HG03565 (cell line): ENCODE measurements around the gene SEMA3E.

Experiments used
- ATAC-seq: cut with Tn5 transposase; IDR thresholded peaks from one replicate; pipeline ENCODE4 v1.9.1; 2021; ENCODE audit warnings: mild to moderate bottlenecking, moderate library complexity; ENCODE audit not compliant: unreplicated experiment

SEMA3E gene

GRCh38 chr7:83643012-83643411 lies 5.9 kb downstream of the SEMA3E start:
- no peak for ATAC-seq

DNA sequence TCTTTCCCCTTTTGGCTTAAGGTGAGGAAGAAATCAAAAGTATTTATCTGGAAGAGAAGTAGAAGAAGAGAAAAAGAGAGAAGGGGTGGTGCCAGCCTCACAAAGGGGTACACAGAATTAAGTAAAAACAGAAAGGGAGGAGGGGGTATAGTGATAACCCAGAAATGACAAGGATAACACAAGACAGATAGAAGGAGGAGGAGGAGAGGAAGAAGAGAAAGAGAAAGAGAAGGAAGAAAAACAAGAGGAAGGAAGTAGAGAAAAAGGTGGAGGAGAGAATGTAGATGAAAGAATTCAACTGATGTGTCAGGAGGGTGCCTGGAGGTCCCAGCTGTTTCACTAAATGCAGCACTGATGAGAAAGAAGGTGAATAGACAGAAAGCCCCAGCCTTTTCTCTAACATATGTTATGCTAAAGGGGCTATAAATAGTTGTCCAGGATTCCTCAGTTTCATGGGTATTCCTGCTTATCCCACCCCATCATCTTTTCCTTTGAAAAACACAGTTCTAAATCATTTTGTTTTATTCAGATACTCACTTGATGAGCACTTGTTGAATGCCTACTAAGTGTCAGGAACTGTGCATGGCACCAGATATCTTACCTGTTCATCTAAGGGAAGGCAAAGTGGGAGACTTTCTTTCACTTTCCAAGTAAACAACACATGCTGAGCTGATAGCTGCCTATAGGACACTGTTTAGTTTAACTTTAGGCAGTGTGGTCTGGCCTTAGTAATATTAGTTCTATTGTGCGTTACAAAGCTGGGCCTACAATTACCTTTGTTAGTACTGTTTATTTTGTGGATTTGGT lies 8.0 kb downstream of the SEMA3E start:
- no peak for ATAC-seq

DNA sequence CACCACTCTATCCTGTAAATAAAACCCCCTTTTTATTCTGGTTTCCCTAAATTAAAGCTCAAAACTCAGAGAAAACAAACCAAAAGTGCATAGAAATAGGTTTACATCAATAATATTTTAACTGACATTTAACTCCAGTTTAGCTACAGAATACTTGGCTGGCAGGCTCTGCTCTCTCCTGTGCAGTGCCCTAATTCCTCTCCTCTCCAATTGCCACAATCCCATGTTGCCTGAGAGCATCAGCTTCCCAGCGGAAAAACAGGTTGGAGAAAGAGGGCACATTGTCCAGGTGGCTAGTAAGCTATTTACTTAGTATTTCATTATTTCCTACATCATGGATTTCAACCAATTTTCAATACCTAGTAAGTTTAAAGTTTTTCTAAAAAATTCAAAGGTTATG lies 8.7 kb downstream of the SEMA3E start:
- no peak for ATAC-seq

DNA sequence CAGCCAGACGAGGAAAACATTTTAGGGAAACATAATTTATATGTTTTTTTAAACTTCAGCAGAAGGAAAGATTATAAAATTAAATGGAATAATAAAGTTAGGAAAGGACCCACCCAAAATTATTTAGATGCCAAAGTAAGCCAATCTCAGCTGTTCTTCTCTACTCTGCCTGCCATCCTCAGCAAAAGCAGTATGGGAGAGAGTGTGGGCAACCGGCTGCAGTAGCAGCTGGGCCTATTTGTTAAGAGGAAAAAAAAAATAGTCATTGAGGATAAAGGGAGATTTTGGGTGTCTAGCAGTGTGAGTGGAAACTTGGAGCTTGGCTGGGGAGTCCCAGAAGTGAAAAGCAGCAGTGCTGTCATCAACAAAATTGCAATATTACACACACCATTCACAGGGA lies 15.4 kb downstream of the SEMA3E start:
- ATAC-seq = no peak

DNA sequence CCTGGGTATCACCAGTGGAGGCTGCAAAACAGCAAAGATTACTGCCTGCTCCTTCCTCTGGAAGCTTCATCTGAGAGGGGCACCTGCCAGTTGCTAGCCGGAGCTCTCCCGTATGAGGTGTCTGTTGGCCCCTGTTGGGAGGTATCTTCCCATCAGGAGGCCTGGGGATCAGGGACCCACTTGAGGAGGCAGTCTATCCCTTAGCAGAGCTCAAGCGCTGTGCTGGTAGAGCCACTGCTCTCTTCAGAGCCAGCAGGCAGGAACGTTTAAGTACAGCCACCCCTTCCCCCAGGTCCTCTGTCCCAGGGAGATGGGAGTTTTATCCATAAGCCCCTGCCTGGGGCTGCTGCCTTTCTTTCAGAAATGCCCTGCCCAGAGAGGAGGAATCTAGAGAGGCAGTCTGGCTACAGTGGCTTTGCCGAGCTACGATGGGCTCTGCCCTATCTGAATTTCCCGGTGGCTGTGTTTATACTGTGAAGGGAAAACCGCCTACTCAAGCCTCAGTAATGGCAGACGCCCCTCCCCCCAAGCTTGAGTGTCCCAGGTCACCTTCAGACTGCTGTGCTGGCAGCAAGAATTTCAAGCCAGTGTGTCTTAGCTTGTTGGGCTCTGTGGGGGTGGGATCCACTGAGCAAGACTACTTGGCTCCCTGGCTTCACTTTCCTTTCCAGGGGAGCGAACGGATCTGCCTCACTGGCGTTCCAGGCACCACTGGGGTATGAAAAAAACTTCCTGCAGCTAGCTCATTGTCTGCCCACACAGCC lies 19.6 kb downstream of the SEMA3E start:
- ATAC-seq = no peak

GRCh38 chr7:83617858-83618257 lies 31.1 kb downstream of the SEMA3E start:
- no peak for ATAC-seq

GRCh38 chr7:83614112-83614511 lies 34.8 kb downstream of the SEMA3E start:
- no peak for ATAC-seq

GRCh38 chr7:83613232-83613631 lies 35.7 kb downstream of the SEMA3E start:
- ATAC-seq = peak; percentile 80

DNA sequence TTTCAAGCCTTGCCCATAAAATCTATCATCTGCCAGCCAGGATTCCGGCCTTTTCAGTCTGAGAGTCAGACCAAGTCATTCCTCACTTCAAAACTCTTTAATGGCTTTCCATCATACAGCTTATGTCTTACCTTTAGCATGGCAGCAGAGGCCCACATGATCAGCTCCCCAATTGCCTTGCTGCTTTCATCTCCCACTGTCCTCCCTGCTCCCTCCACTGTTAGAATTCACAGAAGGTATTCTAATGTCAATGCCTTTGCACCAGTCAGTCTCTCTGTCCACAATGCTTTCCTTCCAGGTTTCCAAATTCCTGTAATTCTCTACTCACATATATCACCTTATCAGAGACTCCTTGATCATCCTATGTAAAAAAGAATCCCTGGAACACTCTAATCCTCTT lies 37.2 kb downstream of the SEMA3E start:
- ATAC-seq = no peak

DNA sequence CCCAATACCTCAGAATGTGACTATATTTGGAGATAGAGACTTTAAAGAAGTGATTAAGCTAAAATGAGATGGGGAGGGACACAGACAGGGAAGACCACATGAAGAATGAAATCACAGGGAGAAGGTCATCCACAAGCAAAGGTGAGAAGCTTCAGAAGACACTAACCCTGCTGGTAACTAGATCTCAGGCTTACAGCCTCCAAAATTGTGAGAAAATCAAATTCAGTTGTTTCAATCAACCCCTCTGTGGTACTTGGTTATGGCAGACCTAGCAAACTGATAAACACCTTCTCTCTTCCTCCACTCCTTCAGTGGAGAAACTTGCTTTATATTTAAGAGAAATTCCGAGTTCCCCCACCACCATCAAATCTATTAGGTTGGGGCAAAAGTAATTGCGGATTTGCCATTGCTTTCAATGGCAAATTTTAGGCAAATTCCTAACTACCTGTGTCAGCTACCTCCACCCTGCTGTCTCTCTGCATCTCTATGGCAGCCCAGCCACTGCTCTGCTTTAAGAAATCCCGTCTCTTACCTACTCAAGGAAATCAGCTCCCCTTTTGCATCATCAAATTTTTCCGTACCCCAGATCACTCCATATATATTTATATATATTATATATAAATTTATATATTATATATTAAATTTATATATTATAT lies 38.2 kb downstream of the SEMA3E start:
- ATAC-seq = no peak

GRCh38 chr7:83608716-83609115 lies 40.2 kb downstream of the SEMA3E start:
- no peak for ATAC-seq

GRCh38 chr7:83603649-83604048 lies 45.3 kb downstream of the SEMA3E start:
- no peak for ATAC-seq

- ATAC-seq = no peak
Measured at GRCh38 chr7:83599131-83599530, 49.8 kb downstream of the SEMA3E start.

GRCh38 chr7:83593921-83594475 lies 54.9 kb downstream of the SEMA3E start:
- ATAC-seq = no peak

- ATAC-seq = no peak
Measured at GRCh38 chr7:83588602-83589240, 60.2 kb downstream of the SEMA3E start.

- no peak for ATAC-seq
Measured at GRCh38 chr7:83586281-83586680, 62.7 kb downstream of the SEMA3E start.

- ATAC-seq = no peak
Measured at GRCh38 chr7:83581667-83582435, 67.1 kb downstream of the SEMA3E start.

DNA sequence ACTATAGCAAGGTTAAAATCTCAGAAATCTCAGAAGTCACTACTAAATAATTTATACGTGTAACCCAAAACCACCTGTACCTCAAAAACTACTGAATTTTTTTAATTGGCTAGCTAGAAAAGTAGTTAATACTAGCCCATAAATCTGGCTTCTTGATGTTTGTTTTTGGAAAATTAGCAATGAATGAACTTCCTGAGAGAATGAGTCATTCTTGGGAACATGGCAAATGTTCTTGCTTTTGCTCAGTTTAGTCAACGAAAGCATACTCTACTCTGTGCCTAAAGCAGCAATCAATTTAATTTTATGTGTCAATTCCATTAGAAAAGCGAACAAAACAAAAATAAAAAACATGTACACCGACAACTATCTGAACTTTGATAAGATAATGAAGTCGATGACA lies 69.2 kb downstream of the SEMA3E start:
- ATAC-seq = no peak

- ATAC-seq = no peak
Measured at GRCh38 chr7:83575436-83575835, 73.5 kb downstream of the SEMA3E start.

- no peak for ATAC-seq
Measured at GRCh38 chr7:83574616-83575015, 74.3 kb downstream of the SEMA3E start.
